RWPE2 (cell line): ENCODE data around the gene BIRC5.

Source experiments
- ATAC-seq: fragments of 200-7000 bp; cut with Tn5 transposase; 3 replicates; pipeline ENCODE4 v1.9.1; 2021; ENCODE audit warnings: low read depth
- DNase-seq: peaks from one replicate; pipeline ENCODE4 v3.0.0-alpha.2; 2020; ENCODE audit warnings: low spot score
- H3K27ac ChIP-seq: fragments of 450-650 bp; 2 replicates; pipeline ENCODE4 v1.5.1; 2017; ENCODE audit warnings: mild to moderate bottlenecking; ENCODE audit not compliant: poor library complexity, severe bottlenecking
- H3K27me3 ChIP-seq: fragments of 250-450 bp; sonication (Bioruptor Pico); 2 replicates; pipeline ENCODE4 v1.5.1; 2021; ENCODE audit warnings: mild to moderate bottlenecking, moderate library complexity; ENCODE audit not compliant: insufficient read depth, poor library complexity, severe bottlenecking
- H3K36me3 ChIP-seq: fragments of 250-450 bp; sonication (Bioruptor Pico); 2 replicates; pipeline ENCODE4 v1.5.1; 2020; ENCODE audit warnings: low read depth, mild to moderate bottlenecking, moderate library complexity
- H3K4me1 ChIP-seq: fragments of 250-450 bp; sonication (Bioruptor Pico); 2 replicates; pipeline ENCODE4 v1.5.1; 2021; ENCODE audit warnings: mild to moderate bottlenecking, moderate library complexity; ENCODE audit not compliant: insufficient read depth, poor library complexity, severe bottlenecking
- H3K4me3 ChIP-seq: fragments of 250-450 bp; sonication (Bioruptor Pico); 2 replicates; pipeline ENCODE4 v1.5.1; 2021; ENCODE audit warnings: mild to moderate bottlenecking, moderate library complexity; ENCODE audit not compliant: severe bottlenecking
- H3K9me3 ChIP-seq: fragments of 250-450 bp; sonication (Bioruptor Pico); 2 replicates; pipeline ENCODE4 v1.5.1; 2021; ENCODE audit warnings: mild to moderate bottlenecking, moderate library complexity; ENCODE audit not compliant: severe bottlenecking
- TF ChIP-seq, protein P1 (sequence below): fragments of 450-650 bp; IDR thresholded peaks from one replicate; pipeline ENCODE4 v1.5.1; 2017; ENCODE audit warnings: mild to moderate bottlenecking, moderate library complexity; ENCODE audit not compliant: poor library complexity, severe bottlenecking

BIRC5 gene

DNA sequence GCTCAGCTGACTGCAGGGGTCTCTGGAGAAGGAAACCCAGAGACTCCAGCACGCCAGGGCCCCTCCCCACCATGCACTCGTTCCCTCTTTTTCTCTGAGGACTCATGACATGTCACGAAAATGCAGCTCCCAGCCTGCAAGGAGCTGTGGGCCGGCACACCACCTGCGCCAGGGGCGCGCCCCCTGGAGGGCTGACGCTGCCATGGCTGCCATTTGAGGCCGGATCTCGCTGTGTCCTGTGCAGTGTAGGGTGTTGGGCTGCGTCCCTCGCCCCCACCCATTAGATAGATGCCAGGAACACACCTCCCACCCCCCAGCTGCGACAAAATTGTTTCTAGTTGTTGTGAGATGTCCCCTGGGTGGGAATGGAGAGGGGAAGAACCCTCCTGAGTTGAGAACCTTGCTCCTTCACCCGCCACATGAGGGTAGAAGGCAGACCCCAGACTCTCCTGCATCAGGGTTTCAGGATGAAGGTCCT is 37.5 kb upstream of the BIRC5 start:
- H3K9me3 ChIP-seq = no peaks in the 10 kb centered on the region
- H3K4me3 ChIP-seq = no peak overlapping the region
- no peak for DNase-seq
- H3K27me3 ChIP-seq = no peaks in the 10 kb centered on the region
- no peak overlapping the region for H3K27ac ChIP-seq
- H3K36me3 ChIP-seq = peaks cover 86% of the 10 kb centered on the region
- TF ChIP-seq, protein P1, sequence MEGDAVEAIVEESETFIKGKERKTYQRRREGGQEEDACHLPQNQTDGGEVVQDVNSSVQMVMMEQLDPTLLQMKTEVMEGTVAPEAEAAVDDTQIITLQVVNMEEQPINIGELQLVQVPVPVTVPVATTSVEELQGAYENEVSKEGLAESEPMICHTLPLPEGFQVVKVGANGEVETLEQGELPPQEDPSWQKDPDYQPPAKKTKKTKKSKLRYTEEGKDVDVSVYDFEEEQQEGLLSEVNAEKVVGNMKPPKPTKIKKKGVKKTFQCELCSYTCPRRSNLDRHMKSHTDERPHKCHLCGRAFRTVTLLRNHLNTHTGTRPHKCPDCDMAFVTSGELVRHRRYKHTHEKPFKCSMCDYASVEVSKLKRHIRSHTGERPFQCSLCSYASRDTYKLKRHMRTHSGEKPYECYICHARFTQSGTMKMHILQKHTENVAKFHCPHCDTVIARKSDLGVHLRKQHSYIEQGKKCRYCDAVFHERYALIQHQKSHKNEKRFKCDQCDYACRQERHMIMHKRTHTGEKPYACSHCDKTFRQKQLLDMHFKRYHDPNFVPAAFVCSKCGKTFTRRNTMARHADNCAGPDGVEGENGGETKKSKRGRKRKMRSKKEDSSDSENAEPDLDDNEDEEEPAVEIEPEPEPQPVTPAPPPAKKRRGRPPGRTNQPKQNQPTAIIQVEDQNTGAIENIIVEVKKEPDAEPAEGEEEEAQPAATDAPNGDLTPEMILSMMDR = peak; percentile 86
- peak; percentile 49 for ATAC-seq
- peaks cover 7% of the 10 kb centered on the region for H3K4me1 ChIP-seq

DNA sequence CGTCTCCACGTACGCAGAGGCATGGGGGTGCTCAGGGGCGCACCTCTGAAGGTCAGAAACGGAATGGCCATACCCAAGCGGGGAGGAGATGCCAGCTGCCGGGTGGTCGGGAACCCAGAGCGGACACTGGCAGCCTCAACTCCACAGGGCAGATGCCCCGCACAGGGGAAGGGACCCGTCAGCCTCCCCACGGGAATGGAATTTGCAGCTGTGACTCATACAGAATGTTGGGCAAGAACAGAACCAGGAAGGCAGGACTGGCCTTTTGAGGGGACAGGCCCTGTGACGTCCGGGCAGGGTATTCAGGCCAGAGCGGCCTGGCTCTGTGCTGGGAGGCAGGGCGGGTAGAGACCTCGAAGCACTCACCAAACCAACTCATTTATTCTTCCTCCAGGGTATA is 34.7 kb upstream of the BIRC5 start:
- Histone ChIP-seq H3K4me1 (peaks cover 3% of the 10 kb centered on the region), H3K4me3 (no peak overlapping the region), H3K27me3 (no peaks in the 10 kb centered on the region), H3K9me3 (no peaks in the 10 kb centered on the region), H3K36me3 (peaks cover 90% of the 10 kb centered on the region), H3K27ac (no peak overlapping the region)
- ATAC-seq (peak; percentile 44), DNase-seq (no peak)
- TF ChIP-seq, protein P1 = no peak

DNA sequence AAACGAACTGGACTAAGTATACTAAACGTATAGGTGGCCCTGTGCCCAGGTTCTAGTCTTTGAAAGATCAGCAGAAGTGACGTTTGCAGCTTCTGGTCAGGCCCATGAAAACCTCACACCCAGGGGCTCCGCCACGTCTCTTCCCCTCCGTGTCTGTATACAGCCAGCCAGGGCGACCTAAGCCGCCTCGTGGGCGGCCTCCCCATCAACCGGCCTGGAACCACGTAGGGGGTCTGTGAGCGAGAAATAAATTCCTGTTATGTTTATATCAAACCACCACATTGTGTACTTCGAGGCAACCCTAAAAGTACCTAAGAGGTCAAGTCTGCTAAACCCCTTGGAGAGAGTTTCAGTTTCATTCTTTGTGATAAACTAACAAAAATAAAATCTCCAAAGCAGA is 34.0 kb upstream of the BIRC5 start:
- Histone ChIP-seq H3K4me1 (peaks cover 6% of the 10 kb centered on the region), H3K36me3 (peaks cover 90% of the 10 kb centered on the region), H3K4me3 (no peak overlapping the region)

DNA sequence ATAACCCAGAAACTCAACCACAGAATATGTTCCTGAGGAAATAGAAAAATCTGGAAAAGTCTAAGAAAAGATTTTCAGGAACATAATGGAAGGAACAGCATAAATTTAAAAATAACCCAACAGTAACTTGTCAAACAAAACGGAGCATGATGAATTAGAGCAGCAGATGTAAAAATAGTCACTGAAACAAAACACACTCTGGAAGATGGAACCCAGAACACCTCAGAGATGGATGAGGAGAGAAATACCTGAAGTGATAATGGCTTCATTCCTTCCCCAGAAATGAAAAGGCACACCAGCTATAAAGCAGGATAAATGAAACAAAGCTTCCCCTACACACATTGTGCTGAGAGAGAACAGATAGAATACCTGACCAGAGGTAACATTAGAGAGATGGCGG is 33.5 kb upstream of the BIRC5 start:
- H3K36me3 ChIP-seq = peaks cover 91% of the 10 kb centered on the region

More for the DNA sequence above, 34.0 kb upstream of the BIRC5 start:
- ATAC-seq (no peak), DNase-seq (no peak)
- H3K27ac ChIP-seq = no peak overlapping the region
- TF ChIP-seq, protein P1 = no peak
- H3K9me3 ChIP-seq = no peaks in the 10 kb centered on the region
- no peaks in the 10 kb centered on the region for H3K27me3 ChIP-seq

DNA sequence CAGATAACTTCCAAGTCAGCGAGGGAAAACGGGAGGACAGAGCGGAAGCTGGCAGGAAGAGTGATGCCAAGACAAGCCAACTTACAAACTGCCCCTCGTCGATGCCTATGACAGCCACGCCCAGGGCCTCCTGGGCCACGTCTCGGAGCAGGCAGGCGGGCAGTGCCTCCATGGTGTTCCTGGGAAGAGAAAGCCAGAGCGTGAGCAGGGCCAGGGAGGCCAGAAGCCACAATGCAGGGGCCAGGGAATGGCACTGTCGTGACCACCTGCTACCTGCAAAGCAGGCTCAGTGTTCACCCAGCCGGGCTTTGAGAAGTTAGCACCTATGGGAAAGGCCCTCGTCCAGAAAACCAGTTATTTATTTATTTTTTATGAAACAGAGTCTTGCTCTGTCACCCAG is 31.5 kb upstream of the BIRC5 start:
- Histone ChIP-seq H3K4me1 (peaks cover 20% of the 10 kb centered on the region), H3K27me3 (no peaks in the 10 kb centered on the region), H3K9me3 (no peaks in the 10 kb centered on the region), H3K4me3 (no peak overlapping the region), H3K27ac (no peak overlapping the region), H3K36me3 (peaks cover 82% of the 10 kb centered on the region)
- DNase-seq (no peak), ATAC-seq (no peak)
- TF ChIP-seq, protein P1 = no peak

More for the DNA sequence above, 33.5 kb upstream of the BIRC5 start:
- H3K27ac ChIP-seq = no peak overlapping the region
- TF ChIP-seq, protein P1 = no peak
- no peak overlapping the region for H3K4me3 ChIP-seq
- ATAC-seq (no peak), DNase-seq (no peak)
- H3K9me3 ChIP-seq = no peaks in the 10 kb centered on the region
- H3K4me1 ChIP-seq = peaks cover 10% of the 10 kb centered on the region
- no peaks in the 10 kb centered on the region for H3K27me3 ChIP-seq
